Activated B cell treated with CpG ODN at 0.5 μM for 24 hours (primary cell): ENCODE data around the gene C1orf115. TPM values are rescaled to one million over a fixed set of nuclear protein-coding genes. Genes with fewer than 3 reads are reported as not detected.
A peak's percentile ranks its signal among the peaks of the same experiment; 100 is the strongest.

ENCODE experiments used
- ATAC-seq: fragments of 200-7000 bp; cut with Tn5 transposase; one replicate; pipeline ENCODE4 v1.10.0; 2021; ENCODE audit warnings: low read depth, mild to moderate bottlenecking, moderate library complexity
- CTCF ChIA-PET: fragments of 350-600 bp; sonication (Branson Sonifier 250); formaldehyde crosslinking; loops from one replicate; lab custom pipeline; 2021; ENCODE audit warnings: antibody characterized with exemption; lab: Charles Lee
- POLR2A ChIA-PET: fragments of 350-600 bp; sonication (Branson Sonifier 250); formaldehyde crosslinking; loops from one replicate; lab custom pipeline; 2021; ENCODE audit warnings: antibody characterized with exemption; lab: Charles Lee
- DNase-seq: peaks from one replicate; pipeline ENCODE4 v3.0.0; 2022
- H3K27ac Mint-ChIP-seq: one replicate; pipeline ENCODE4 v1.8.0; 2020; ENCODE audit warnings: mixed read lengths
- H3K27me3 Mint-ChIP-seq: one replicate; pipeline ENCODE4 v1.8.0; 2021; ENCODE audit warnings: mixed read lengths
- H3K36me3 Mint-ChIP-seq: one replicate; pipeline ENCODE4 v1.8.0; 2021; ENCODE audit warnings: low read depth, mixed read lengths
- H3K4me1 Mint-ChIP-seq: one replicate; pipeline ENCODE4 v1.8.0; 2021; ENCODE audit warnings: mixed read lengths
- H3K4me3 Mint-ChIP-seq: one replicate; pipeline ENCODE4 v1.8.0; 2020; ENCODE audit warnings: mild to moderate bottlenecking, mixed read lengths
- H3K9me3 Mint-ChIP-seq: one replicate; pipeline ENCODE4 v1.8.0; 2020; ENCODE audit warnings: mixed read lengths
- intact Hi-C: fragments of 100-400 bp; cut with micrococcal nuclease; formaldehyde crosslinking; loops from one replicate; pipeline ENCODE4 v1.15.1; 2024
- total RNA-seq: library from RNA; stranded (reverse); gene quantifications from 2 replicates; pipeline ENCODE4 v1.2.3, GENCODE V29; 2022
- TF ChIP-seq, protein P1 (sequence below): fragments of 200-600 bp; IDR thresholded peaks from one replicate; pipeline ENCODE4 v1.8.0; 2022; ENCODE audit warnings: antibody characterized with exemption, mild to moderate bottlenecking

The C1orf115 gene
- total RNA-seq, 1 donor from 2014 or later, result 19.6 TPM

DNA sequence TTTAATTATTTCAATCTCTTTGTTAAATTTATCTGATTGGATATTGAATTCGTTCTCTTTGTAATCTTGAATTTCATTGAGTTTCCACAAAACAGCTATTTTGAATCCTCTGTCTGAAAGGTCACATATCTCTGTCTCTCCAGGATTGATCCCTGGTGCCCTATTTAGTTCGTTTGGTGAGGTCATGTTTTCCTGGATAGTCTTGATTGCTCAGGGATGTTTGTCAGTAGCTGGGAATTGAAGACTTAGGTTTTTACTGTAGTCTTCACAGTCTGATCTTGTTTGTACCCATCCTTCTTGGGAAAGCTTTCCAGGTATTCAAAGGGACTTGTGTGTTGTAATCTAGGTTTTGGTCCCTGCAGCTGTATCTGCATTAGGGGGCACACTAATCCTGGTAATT is 51.2 kb downstream of the C1orf115 start:
- TF ChIP-seq, protein P1, sequence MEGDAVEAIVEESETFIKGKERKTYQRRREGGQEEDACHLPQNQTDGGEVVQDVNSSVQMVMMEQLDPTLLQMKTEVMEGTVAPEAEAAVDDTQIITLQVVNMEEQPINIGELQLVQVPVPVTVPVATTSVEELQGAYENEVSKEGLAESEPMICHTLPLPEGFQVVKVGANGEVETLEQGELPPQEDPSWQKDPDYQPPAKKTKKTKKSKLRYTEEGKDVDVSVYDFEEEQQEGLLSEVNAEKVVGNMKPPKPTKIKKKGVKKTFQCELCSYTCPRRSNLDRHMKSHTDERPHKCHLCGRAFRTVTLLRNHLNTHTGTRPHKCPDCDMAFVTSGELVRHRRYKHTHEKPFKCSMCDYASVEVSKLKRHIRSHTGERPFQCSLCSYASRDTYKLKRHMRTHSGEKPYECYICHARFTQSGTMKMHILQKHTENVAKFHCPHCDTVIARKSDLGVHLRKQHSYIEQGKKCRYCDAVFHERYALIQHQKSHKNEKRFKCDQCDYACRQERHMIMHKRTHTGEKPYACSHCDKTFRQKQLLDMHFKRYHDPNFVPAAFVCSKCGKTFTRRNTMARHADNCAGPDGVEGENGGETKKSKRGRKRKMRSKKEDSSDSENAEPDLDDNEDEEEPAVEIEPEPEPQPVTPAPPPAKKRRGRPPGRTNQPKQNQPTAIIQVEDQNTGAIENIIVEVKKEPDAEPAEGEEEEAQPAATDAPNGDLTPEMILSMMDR, result no peak
- Mint-ChIP-seq H3K4me1 (peaks cover 3% of the 10 kb centered on the region), H3K9me3 (no peaks in the 10 kb centered on the region), H3K27me3 (peaks cover 14% of the 10 kb centered on the region), H3K36me3 (no peaks in the 10 kb centered on the region), H3K4me3 (no peak overlapping the region), H3K27ac (no peak overlapping the region)
- POLR2A ChIA-PET, result no interaction called here
- CTCF ChIA-PET, result interaction anchor here (2.7 kb wide), 1 partner anchor 8 kb away, joined by 8 read pairs; no protein-coding TSS in a partner anchor
- DNase-seq, result no peak
- intact Hi-C loops, result no loop called here
- no peak for ATAC-seq

DNA sequence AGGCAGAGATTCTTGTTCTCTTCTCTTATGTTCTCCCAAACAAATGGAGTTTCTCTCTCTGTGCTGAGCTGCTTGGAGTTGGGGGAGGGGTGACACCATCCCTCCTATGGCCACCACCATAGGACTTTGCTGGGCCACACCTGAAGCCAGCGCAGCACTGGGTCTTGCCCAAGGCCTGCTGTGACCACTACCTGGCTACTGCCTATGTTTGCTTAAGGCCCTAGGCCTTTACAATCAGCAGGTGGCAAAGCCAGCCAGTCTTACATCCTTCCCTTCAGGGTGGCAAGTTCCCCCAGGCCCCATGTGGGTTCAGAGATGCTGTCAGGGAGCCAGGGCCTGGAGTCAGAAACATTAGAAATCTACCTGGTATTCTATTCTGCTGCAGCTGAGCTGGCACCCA is 51.7 kb downstream of the C1orf115 start:
- Mint-ChIP-seq H3K36me3 (no peaks in the 10 kb centered on the region), H3K4me3 (no peak overlapping the region), H3K4me1 (peaks cover 3% of the 10 kb centered on the region), H3K9me3 (no peaks in the 10 kb centered on the region), H3K27ac (no peak overlapping the region), H3K27me3 (peaks cover 14% of the 10 kb centered on the region)
- ChIA-PET CTCF (interaction anchor here (2.7 kb wide), 1 partner anchor 9 kb away, joined by 8 read pairs; no protein-coding TSS in a partner anchor), POLR2A (no interaction called here)
- ATAC-seq (no peak), DNase-seq (no peak)
- intact Hi-C loops, result no loop called here
- TF ChIP-seq, protein P1, result no peak

DNA sequence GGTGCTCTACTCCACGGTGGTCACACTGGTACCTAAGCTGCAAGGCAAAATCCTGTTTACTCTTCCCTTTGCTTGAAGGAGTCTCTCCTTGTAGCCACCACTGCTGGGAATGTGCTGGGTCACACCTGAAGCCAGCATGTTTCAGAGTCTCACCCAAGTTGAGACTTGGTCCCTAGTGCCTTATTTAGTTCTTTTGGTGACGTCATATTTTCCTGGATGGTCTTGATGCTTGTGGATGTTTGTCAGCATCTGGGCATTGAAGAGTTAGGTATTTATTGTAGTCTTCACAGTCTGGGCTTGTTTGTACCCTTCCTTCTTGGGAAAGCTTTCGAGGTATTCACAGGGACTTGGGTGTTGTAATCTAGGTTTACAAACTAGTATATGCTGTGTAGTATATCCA is 52.4 kb downstream of the C1orf115 start:
- POLR2A ChIA-PET, result no interaction called here
- intact Hi-C loops, result no loop called here
- Mint-ChIP-seq H3K9me3 (no peaks in the 10 kb centered on the region), H3K27me3 (peaks cover 18% of the 10 kb centered on the region), H3K4me1 (peaks cover under 1% of the 10 kb centered on the region), H3K27ac (no peak overlapping the region), H3K36me3 (no peaks in the 10 kb centered on the region), H3K4me3 (no peak overlapping the region)
- DNase-seq (no peak), ATAC-seq (no peak)
- TF ChIP-seq, protein P1, result no peak
- CTCF ChIA-PET, result interaction anchor here (2.7 kb wide), 1 partner anchor 9 kb away, joined by 8 read pairs; no protein-coding TSS in a partner anchor

DNA sequence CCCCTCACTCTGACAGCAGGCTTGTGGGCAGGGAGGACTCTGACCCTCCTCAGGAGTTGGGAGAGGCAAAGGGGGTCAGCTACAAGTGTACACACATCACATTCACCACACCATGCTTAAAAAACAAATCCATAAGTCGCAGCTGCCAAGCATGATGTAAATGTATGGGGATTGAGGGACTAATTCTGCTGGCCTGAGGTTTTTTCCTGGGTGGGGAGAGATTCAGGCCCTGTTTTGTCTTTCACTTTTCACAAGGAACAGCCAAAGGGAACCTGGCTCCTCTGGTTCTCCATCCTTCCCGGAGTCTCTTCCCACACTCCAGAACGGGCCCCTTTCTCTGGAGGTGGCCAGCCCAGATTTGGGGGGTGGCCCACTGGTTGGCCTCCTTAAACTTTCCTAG is 56.7 kb downstream of the C1orf115 start:
- DNase-seq (no peak), ATAC-seq (no peak)
- peaks cover 36% of the 10 kb centered on the region for H3K27me3 Mint-ChIP-seq
- peaks cover 24% of the 10 kb centered on the region for H3K4me1 Mint-ChIP-seq
- H3K27ac Mint-ChIP-seq, result no peak overlapping the region
- H3K36me3 Mint-ChIP-seq, result no peaks in the 10 kb centered on the region
- no peak overlapping the region for H3K4me3 Mint-ChIP-seq
- intact Hi-C loops, result no loop called here
- ChIA-PET POLR2A (interaction anchor here (3.3 kb wide), 1 partner anchor 25 kb away, joined by 18 read pairs; no protein-coding TSS in a partner anchor), CTCF (interaction anchor here (0.7 to 2.4 kb wide), 2 partner anchors 13 to 30 kb away, joined by 3 to 13 read pairs; no protein-coding TSS in a partner anchor)
- TF ChIP-seq, protein P1, result no peak
- no peaks in the 10 kb centered on the region for H3K9me3 Mint-ChIP-seq

DNA sequence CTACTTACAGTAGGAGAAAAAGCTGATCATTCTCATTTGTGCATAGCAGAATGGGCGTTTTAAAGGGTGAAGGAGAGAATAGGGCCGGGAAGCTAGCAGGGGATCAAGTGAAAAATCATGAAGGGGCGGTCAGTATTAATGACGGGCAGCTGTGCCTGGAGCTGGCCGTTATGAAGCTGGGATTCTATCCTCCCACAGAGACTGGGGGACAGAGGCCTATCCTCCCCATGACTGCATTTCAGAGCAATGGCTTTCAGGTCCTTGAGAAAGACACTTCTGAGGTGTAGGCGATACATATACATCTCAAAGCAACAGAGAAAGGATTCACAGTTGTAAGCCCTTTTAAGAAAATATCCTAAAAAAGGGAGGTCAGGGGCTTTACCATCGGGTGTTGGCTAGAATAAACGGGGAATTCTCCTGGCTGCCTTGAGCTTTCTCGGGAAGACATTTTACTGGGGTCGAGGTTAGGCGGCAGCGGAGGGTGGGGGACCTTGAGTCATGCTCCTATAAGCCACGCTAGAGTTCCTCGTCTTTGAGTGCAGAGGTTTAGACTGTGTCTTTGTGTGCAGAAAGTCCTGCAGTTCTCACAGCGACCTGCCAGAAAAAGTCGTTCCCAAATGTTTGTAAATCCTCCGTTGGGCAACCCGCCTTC is 57.4 kb downstream of the C1orf115 start:
- DNase-seq (no peak), ATAC-seq (peak; percentile 32)
- Mint-ChIP-seq H3K9me3 (no peaks in the 10 kb centered on the region), H3K36me3 (no peaks in the 10 kb centered on the region), H3K27me3 (peaks cover 38% of the 10 kb centered on the region), H3K4me1 (peaks cover 24% of the 10 kb centered on the region), H3K27ac (no peak overlapping the region), H3K4me3 (peak overlapping the region; percentile 85)
- ChIA-PET POLR2A (interaction anchor here (0.6 to 3.3 kb wide), 3 partner anchors 15 to 557 kb away, joined by 3 to 18 read pairs (median 3); no protein-coding TSS in a partner anchor), CTCF (interaction anchor here (0.7 to 2.4 kb wide), 3 partner anchors 14 to 29 kb away, joined by 3 to 13 read pairs (median 3); no protein-coding TSS in a partner anchor)
- TF ChIP-seq, protein P1, result no peak
- intact Hi-C loops, result loop anchor here (1.0 kb wide), 2 partner anchors 23 to 29 kb away; no protein-coding TSS in a partner anchor
